SK-N-MC (cell line): ENCODE results near the gene CDK13.
"Not testable (repeated sequence)": the region's sequence is repeated elsewhere in the genome, so short reads cannot be mapped to it uniquely, and the experiment has no call there.

Experiments used
- EZH2 ChIP-seq: fragments of 200-600 bp; sonication (generic); IDR thresholded peaks from one replicate; pipeline ENCODE4 v1.6.1; 2017; ENCODE audit warnings: antibody characterized with exemption
- POLR2AphosphoS5 ChIP-seq: IDR thresholded peaks from 2 replicates; pipeline ENCODE4 v1.6.1; 2012; ENCODE audit warnings: mild to moderate bottlenecking, low read depth, low read length, borderline replicate concordance

DNA sequence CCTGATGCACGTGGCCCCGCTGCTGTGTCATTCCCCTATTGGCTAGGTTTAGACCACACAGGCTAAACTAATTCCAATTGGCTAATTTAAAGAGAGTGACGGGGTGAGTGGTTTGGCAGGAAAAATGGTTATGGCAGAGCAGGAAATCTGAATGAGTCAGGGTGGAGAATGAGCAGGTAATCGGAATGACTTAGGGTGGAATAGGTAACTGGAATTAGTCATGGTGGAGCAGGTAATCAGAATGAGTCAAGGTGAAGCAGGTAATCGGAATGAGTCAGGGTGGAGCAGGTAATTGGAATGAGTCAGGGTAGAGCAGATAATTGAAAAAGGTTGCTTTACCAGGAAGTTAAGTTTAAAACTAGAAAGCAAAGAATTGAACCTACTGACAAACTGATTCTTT lies 191.9 kb downstream of the CDK13 start:
- not testable (repeated sequence) for TF ChIP-seq POLR2AphosphoS5, EZH2
